KMS-11 (cell line): Measurements from ENCODE around the gene NBR1.
"Not testable (repeated sequence)": the region's sequence is repeated elsewhere in the genome, so short reads cannot be mapped to it uniquely, and the experiment has no call there.

Experiments used
- H2AFZ ChIP-seq: fragments of 200-600 bp; sonication (generic); 2 replicates; pipeline ENCODE4 v1.6.1; 2016; ENCODE audit warnings: antibody characterized with exemption, mixed run types, low read depth
- H3K27ac ChIP-seq: fragments of 200-600 bp; sonication (generic); 2 replicates; pipeline ENCODE4 v1.6.1; 2016; ENCODE audit warnings: mild to moderate bottlenecking, mixed run types
- H3K27me3 ChIP-seq: fragments of 200-600 bp; sonication (generic); 2 replicates; pipeline ENCODE4 v1.6.1; 2017; ENCODE audit warnings: mild to moderate bottlenecking, low read depth, mixed run types, moderate library complexity; ENCODE audit not compliant: insufficient read depth
- H3K36me3 ChIP-seq: fragments of 200-600 bp; sonication (generic); 2 replicates; pipeline ENCODE4 v1.6.1; 2017; ENCODE audit warnings: mild to moderate bottlenecking, mixed run types; ENCODE audit not compliant: insufficient read depth
- H3K4me1 ChIP-seq: fragments of 200-600 bp; sonication (generic); 2 replicates; pipeline ENCODE4 v1.6.1; 2016; ENCODE audit warnings: mild to moderate bottlenecking, low read depth, mixed run types; ENCODE audit not compliant: poor library complexity, severe bottlenecking
- H3K4me2 ChIP-seq: fragments of 200-600 bp; sonication (generic); 2 replicates; pipeline ENCODE4 v1.7.0; 2016; ENCODE audit warnings: mild to moderate bottlenecking, mixed run types
- H3K4me3 ChIP-seq: fragments of 200-600 bp; sonication (generic); IDR thresholded peaks from 2 replicates; pipeline ENCODE4 v1.6.1; 2017; ENCODE audit warnings: low read depth, low read length, mixed read lengths; ENCODE audit not compliant: insufficient read depth
- H3K79me2 ChIP-seq: fragments of 200-600 bp; sonication (generic); 2 replicates; pipeline ENCODE4 v1.6.1; 2016; ENCODE audit warnings: low read depth, mixed run types; ENCODE audit not compliant: insufficient read depth
- H3K9ac ChIP-seq: fragments of 200-600 bp; sonication (generic); 2 replicates; pipeline ENCODE4 v1.6.1; 2016; ENCODE audit warnings: mild to moderate bottlenecking, mixed run types
- H4K20me1 ChIP-seq: fragments of 200-600 bp; sonication (generic); 2 replicates; pipeline ENCODE4 v1.6.1; 2016; ENCODE audit warnings: mild to moderate bottlenecking, mixed run types; ENCODE audit not compliant: insufficient read depth
- TF ChIP-seq, protein P1 (sequence below): fragments of 200-600 bp; sonication (generic); conservative IDR thresholded peaks from 2 replicates; pipeline ENCODE4 v1.6.1; 2017; ENCODE audit warnings: low read depth, mild to moderate bottlenecking, antibody characterized with exemption, low read length, moderate library complexity, mixed read lengths

NBR1 gene

DNA sequence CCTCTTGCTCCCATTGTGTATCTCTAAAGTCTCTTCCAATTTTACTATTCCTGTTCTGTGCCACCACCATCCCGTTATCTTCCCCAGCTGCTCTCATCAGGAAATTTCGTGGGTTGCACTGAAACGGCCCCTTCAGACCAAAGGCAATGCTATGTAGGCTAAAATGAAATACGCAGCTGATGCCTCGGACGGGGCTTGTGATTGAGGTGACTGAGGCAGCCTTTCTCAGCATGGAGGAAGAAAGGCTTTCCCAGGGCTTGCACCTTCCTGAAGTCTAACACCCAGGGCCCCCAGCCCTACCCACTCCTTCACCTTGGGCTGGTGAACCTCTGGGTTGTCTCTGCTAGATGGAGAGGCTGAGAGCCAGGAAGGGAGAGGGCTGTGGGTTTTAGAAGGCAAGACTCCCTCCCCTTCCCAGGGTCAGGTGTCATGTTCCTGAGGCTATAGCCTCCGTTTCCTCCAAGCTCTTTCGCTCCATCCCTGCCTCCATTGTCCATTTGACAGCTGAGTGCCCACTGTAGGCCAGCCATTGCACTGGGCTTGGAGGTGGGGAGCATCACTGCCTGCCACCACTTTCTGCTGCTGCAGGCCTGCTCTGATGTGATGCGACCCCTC lies 49.6 kb downstream of the NBR1 start:
- H3K4me2 ChIP-seq = no peak overlapping the region

DNA sequence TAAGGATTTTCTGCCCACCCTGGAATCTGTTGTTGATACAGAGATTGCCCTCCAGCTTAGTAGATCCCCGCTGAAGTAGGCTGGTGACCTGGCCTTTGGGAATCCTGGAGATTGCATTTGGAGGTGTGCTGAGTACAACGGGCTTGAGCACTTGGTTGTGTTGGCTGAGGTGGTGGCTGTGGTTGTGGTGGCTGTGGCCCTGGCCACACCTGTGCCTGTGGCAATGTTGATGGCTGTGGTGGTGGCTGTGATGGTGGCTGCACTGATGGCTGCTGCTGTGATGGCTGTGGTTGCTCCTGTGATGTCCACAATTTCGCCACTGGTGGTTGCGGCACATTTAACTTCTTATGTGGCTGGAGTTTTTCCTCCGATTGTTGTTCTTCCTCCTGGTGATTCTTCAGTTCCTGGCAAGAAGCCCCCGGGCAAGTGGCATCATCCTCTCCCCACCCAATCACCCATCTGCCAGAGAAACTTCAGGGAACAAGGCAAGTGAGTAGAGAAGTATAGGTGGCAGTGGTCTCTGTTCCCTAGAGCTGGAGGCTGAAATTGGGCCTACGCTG lies 53.2 kb downstream of the NBR1 start:
- Histone ChIP-seq H3K36me3 (no peaks in the 10 kb centered on the region), H3K4me3 (no peak overlapping the region), H2AFZ (no peak overlapping the region), H3K4me1 (no peaks in the 10 kb centered on the region), H3K4me2 (no peak overlapping the region), H3K27ac (no peak overlapping the region), H4K20me1 (no peaks in the 10 kb centered on the region), H3K79me2 (no peaks in the 10 kb centered on the region), H3K27me3 (no peaks in the 10 kb centered on the region), H3K9ac (no peak overlapping the region)
- TF ChIP-seq, protein P1, sequence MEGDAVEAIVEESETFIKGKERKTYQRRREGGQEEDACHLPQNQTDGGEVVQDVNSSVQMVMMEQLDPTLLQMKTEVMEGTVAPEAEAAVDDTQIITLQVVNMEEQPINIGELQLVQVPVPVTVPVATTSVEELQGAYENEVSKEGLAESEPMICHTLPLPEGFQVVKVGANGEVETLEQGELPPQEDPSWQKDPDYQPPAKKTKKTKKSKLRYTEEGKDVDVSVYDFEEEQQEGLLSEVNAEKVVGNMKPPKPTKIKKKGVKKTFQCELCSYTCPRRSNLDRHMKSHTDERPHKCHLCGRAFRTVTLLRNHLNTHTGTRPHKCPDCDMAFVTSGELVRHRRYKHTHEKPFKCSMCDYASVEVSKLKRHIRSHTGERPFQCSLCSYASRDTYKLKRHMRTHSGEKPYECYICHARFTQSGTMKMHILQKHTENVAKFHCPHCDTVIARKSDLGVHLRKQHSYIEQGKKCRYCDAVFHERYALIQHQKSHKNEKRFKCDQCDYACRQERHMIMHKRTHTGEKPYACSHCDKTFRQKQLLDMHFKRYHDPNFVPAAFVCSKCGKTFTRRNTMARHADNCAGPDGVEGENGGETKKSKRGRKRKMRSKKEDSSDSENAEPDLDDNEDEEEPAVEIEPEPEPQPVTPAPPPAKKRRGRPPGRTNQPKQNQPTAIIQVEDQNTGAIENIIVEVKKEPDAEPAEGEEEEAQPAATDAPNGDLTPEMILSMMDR = no peak

More for the DNA sequence above, 49.6 kb downstream of the NBR1 start:
- Histone ChIP-seq H3K9ac (no peak overlapping the region), H3K4me3 (no peak overlapping the region), H3K27ac (no peak overlapping the region), H3K4me1 (no peaks in the 10 kb centered on the region), H3K79me2 (no peaks in the 10 kb centered on the region), H3K36me3 (no peaks in the 10 kb centered on the region), H2AFZ (no peak overlapping the region), H3K27me3 (no peaks in the 10 kb centered on the region), H4K20me1 (no peaks in the 10 kb centered on the region)
- TF ChIP-seq, protein P1 = no peak

DNA sequence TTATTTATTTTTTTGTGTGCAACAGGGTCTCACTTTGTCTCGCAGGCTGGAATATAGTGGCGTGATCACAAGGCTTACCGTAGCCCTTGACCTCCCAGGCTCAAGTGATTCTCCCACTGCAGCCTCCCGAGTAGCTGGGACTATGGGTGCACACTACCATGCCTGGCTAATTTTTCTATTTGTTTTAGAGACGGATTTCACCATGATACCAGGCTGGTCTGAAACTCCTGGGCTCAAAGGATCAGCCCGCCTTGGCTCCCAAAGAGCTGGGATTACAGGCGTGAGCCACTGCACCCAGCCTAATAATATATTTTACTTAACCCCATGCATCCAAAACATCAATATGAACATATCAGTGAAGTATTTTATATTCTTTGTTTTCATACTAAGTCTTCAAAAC lies 55.4 kb downstream of the NBR1 start:
- no peaks in the 10 kb centered on the region for H4K20me1 ChIP-seq
- no peak overlapping the region for H3K27ac ChIP-seq
- TF ChIP-seq, protein P1 = no peak
- no peak overlapping the region for H2AFZ ChIP-seq
- H3K9ac ChIP-seq = no peak overlapping the region
- H3K4me2 ChIP-seq = no peak overlapping the region
- H3K4me1 ChIP-seq = no peaks in the 10 kb centered on the region
- no peaks in the 10 kb centered on the region for H3K36me3 ChIP-seq
- H3K27me3 ChIP-seq = no peaks in the 10 kb centered on the region
- no peak overlapping the region for H3K4me3 ChIP-seq
- H3K79me2 ChIP-seq = no peaks in the 10 kb centered on the region

DNA sequence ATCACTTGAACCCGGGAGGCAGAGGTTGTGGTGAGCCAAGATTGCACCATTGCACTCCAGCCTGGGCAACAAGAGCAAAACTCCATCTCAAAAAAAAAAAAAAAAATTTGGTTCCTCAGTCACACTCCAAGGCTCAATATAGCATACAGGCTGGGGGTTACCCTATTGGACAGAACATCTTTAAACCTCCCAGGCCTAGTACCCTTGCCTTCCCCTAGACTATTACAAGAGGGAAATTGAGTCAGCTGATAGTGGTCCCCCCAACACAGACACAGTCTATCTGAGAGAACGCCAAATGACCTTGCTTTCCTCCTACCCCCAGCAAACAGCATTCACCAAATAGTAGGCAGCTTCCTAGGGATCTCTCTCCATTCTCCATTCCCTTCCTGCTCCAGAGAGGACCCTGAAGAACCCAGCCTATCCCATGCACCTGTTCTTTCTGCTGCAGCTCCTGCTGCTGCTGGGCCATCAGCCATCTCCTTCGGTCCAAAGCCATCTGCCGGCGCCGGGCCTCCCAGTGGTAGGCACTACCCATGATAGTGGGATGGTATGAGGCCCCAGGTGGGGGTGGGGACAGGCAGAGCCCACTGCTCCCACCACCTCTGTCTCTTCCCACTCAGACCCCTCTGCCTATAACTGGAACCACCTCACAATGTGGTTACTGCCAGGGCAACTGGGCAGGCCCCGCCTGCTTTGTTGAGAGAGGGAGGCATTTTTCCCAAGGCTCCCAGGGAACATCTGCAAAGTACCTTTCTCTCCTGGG lies 57.2 kb downstream of the NBR1 start, which contains the start of gene CCDC200:
Gene CCDC200, minus strand, starts transcription at position 604 of the 763 bp plus-strand sequence. Its CDS starts 69 bp downstream, at position 535.
- not testable (repeated sequence) for H3K27ac ChIP-seq, H3K36me3 ChIP-seq, H3K4me2 ChIP-seq, H2AFZ ChIP-seq, H3K4me1 ChIP-seq, H3K4me3 ChIP-seq, H3K79me2 ChIP-seq, H3K9ac ChIP-seq, H3K27me3 ChIP-seq, H4K20me1 ChIP-seq

DNA sequence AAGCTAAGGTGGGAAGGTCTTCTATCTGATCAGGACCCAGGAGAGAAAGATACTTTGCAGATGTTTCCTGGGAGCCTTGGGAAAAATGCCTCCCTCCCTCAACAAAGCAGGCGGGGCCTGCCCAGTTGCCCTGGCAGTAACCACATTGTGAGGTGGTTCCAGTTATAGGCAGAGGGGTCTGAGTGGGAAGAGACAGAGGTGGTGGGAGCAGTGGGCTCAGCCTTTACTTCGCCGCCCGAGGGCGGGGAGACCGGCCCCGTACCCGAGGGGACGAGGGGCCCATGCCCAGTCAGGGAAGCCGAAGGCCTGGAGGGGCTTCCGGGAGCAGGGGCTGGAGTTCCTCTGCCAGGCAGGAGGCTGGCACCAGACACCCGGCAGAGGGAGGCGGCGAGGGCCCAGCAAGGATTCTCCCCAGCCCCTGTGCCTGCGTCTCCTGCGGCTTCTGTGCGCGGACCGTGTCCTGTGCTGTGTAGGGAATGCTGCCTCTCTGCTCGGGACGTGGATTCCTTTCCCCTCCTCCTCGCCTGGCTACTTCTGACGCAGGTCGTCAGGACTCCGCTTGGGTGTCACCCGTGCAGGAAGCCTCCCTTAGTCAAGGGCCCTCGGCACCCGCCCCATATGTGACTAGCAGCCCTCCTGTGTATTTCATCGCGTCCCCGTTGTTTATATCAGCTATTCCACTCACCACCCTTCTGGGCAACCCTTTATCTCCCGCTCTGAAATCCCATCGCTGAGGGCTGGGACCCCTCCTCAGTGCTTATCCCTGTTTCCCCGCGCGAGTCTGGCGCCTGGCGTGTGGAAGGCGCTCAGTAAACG lies 60.4 kb downstream of the NBR1 start:
- not testable (repeated sequence) for H3K9ac ChIP-seq, H2AFZ ChIP-seq, H3K4me1 ChIP-seq, H3K4me3 ChIP-seq, H4K20me1 ChIP-seq, H3K27me3 ChIP-seq, H3K4me2 ChIP-seq, H3K79me2 ChIP-seq, H3K36me3 ChIP-seq, H3K27ac ChIP-seq

DNA sequence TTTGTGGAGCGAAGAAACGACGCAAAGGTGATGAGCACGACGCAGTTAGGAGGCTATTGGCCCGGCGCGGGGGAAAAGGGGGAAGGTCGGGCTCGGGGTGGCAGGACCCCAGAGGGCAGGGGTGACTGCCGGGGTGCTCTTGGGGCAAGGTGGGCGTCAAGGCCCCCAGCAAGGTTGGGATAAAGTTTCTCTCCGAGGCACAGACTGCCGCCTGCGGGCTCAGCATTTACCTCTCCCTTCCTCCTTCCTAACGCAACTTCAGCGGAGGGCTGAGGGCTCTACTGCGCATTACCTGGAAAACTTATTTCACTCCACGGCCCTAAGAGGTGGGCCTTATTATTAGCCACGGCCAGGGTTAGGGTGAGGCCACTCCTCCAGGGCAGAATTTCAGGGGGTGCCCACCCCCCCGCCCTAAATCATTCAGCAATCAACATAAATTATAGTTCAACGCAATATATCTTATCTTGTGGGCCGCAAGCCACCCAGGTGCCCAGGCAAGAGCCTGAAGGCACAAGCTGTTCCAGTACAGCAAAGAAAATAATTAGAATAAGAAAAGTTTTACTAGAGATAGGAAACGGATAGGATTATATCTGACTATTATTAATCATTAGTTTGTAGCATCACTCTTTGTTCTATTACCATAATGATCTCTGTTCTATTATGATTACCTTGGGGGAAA lies 61.1 kb downstream of the NBR1 start:
- H3K4me3 ChIP-seq, H3K4me2 ChIP-seq, H3K36me3 ChIP-seq, H3K27ac ChIP-seq, H2AFZ ChIP-seq, H3K27me3 ChIP-seq, H3K9ac ChIP-seq, H4K20me1 ChIP-seq, H3K4me1 ChIP-seq, H3K79me2 ChIP-seq: not testable (repeated sequence)

DNA sequence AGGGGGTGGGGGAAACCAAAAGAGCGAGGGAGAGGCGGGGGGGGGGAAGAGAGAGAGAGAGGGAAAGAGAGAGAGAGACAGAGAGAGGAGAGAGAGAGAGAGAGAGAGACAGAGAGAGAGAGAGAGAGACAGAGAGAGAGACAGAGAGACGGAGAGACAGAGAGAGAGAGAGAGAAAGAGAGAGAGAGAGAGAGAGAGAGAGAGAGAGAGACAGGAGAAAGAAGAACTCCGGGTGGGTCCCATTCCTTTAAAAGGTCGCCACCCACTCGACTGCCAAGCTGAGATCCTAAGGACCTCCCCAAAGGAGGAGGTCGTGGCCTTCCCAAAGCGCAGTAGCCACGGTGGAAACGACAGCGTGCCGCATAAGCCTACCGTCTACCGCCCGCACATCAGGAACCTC lies 62.2 kb downstream of the NBR1 start:
- not testable (repeated sequence) for H3K27ac ChIP-seq, H3K4me2 ChIP-seq, H3K9ac ChIP-seq, H2AFZ ChIP-seq, H3K79me2 ChIP-seq, H3K4me3 ChIP-seq, H3K4me1 ChIP-seq, H3K36me3 ChIP-seq, H4K20me1 ChIP-seq, H3K27me3 ChIP-seq
